PFSK-1 (cell line): ENCODE measurements around the gene CELA2B.

Experiments
- FOXP2 ChIP-seq: optimal IDR thresholded peaks from 2 replicates; pipeline ENCODE3; 2011; ENCODE audit warnings: borderline replicate concordance, control low read depth, inconsistent platforms; ENCODE audit not compliant: insufficient read depth; ENCODE audit errors: extremely low read length, extremely low read depth
- POLR2AphosphoS5 ChIP-seq: IDR thresholded peaks from 2 replicates; pipeline ENCODE4 v1.6.1; 2012; ENCODE audit warnings: low read depth, mild to moderate bottlenecking, control low read depth, low read length, moderate library complexity
- SIN3A ChIP-seq: IDR thresholded peaks from 2 replicates; pipeline ENCODE4 v1.6.1; 2012; ENCODE audit warnings: mild to moderate bottlenecking, low read length, moderate library complexity, borderline replicate concordance; ENCODE audit not compliant: insufficient read depth
- TAF1 ChIP-seq: IDR thresholded peaks from 2 replicates; pipeline ENCODE4 v1.6.1; 2012; ENCODE audit warnings: low read length, control low read depth, borderline replicate concordance; ENCODE audit not compliant: insufficient read depth
- TF ChIP-seq, protein P1 (sequence below), 2 experiments: IDR thresholded peaks; 2 replicates each; pipeline versions ENCODE4 v1.6.1 to v1.8.0; 2011 to 2012; ENCODE audit warnings: low read depth in 2 of 2, low read length in 2 of 2, control low read depth in 1 of 2, inconsistent platforms in 1 of 2, mild to moderate bottlenecking in 1 of 2, moderate library complexity in 1 of 2; ENCODE audit not compliant: insufficient read depth in 1 of 2

The CELA2B gene

DNA sequence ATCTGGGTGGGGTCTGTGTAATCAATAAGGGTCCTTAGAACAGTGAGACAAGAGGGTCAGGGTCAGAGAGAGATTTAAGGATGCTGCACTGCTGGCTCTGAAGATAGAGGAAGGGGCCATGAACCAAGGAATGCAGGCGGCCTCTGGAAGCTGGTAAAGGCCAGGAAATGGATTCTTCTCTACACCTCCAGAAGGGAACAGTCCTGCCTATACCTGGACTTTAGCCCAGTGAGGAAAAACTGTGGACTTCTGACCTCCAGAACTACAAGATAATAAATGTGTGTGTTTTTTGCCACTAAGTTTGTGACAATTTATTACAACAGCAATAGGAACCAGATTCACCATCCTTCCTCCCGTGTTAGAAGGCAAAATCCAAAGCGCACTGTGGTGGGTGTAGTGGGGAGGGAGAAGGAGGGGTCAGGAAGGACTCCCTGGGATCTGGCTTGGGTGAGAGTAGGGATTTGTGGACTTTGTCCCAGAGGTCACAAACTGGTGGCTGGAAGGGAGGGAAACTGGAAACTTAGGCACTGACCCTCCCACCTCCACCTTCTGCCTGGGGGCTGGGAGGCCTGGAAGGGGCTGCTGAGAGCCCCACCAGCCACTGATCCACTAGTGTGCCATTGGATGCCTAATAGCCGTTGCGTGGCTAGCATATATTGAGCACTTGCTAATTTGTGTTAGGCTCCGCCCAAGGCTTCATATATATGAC is 24.7 kb upstream of the CELA2B start:
- TF ChIP-seq TAF1, result no peak
- TF ChIP-seq SIN3A, result no peak
- TF ChIP-seq FOXP2, result no peak

DNA sequence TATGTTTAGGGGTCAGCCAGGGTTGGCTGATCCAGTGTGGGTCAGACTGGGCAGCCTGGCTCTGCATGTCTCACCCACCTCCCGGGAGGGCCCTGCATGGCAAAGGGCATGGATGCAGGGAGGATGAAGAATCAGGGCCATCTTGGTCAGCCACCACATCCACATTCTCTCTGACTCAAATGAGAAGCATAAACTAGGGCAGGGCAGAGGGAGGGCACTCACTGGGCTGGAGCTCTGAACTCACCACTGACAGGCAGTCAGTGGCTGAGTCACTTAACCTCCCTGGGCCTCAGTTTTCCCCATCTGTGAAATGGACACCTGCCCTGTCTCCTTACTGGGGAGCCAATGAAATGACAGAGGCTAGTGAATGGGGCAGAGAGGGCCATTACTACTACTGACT is 23.7 kb upstream of the CELA2B start:
- TF ChIP-seq, protein P1, sequence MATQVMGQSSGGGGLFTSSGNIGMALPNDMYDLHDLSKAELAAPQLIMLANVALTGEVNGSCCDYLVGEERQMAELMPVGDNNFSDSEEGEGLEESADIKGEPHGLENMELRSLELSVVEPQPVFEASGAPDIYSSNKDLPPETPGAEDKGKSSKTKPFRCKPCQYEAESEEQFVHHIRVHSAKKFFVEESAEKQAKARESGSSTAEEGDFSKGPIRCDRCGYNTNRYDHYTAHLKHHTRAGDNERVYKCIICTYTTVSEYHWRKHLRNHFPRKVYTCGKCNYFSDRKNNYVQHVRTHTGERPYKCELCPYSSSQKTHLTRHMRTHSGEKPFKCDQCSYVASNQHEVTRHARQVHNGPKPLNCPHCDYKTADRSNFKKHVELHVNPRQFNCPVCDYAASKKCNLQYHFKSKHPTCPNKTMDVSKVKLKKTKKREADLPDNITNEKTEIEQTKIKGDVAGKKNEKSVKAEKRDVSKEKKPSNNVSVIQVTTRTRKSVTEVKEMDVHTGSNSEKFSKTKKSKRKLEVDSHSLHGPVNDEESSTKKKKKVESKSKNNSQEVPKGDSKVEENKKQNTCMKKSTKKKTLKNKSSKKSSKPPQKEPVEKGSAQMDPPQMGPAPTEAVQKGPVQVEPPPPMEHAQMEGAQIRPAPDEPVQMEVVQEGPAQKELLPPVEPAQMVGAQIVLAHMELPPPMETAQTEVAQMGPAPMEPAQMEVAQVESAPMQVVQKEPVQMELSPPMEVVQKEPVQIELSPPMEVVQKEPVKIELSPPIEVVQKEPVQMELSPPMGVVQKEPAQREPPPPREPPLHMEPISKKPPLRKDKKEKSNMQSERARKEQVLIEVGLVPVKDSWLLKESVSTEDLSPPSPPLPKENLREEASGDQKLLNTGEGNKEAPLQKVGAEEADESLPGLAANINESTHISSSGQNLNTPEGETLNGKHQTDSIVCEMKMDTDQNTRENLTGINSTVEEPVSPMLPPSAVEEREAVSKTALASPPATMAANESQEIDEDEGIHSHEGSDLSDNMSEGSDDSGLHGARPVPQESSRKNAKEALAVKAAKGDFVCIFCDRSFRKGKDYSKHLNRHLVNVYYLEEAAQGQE (IDR thresholded peaks at IDR 0.05; ENCODE audit: insufficient read depth in 1 of 2, low read depth in 2 of 2, low read length in 2 of 2), result no peak
- no peak for TF ChIP-seq FOXP2
- no peak for TF ChIP-seq POLR2AphosphoS5
- no peak for TF ChIP-seq TAF1
- no peak for TF ChIP-seq SIN3A

DNA sequence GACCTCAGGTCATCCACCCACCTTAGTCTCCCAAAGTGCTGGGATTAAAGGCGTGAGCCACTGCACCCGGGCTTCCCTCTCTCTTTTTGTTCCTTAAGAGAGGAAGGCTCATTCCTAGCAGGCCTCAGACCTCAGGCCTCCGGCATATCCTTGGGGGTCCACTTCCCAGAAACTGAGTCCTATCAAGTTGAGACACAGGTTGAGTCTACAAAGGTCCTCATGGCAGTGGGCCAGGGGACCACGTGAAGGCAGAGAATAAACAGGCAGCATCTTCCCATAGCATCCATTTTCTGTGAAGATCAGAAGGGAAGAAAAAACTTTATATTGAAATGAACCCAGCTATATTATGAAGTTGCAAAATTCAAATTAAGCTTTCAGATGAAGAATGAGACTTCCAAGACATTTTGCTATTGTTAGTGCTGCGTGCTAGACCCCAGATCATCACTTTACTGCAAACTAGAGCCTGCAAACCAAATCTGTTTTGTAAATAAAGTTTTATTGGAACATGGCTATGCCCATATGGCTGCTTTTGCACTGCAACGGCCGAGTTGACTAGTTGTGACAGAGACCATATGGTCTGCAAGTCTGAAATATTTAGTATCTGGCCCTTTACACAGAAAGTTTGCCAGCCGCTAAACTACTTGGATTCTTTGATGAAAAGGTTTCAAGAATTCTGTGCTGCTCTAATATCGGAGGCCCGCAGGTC is 22.9 kb upstream of the CELA2B start:
- TF ChIP-seq SIN3A (no peak), TAF1 (no peak), FOXP2 (no peak), POLR2AphosphoS5 (no peak)
- TF ChIP-seq, protein P1 (IDR thresholded peaks at IDR 0.05; ENCODE audit: insufficient read depth in 1 of 2, low read depth in 2 of 2, low read length in 2 of 2), result no peak

DNA sequence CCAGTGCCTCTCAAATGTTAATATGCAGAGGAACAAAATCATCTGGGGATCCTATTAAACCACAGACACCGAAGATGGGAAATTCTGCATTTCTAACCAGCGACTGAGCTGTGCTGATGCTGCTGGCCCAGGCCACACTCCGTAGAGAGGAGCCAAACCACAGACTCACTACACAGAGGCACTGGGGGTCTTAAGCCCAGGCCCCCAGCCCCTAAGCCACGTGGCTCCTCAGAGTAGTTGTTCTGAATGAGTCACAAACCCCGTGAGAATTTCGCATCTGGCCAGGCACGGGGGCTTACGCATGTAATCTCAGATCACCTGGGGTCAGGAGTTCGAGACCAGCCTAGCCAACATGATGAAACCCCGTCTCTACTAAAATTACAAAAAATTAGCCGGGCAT is 22.2 kb upstream of the CELA2B start:
- TF ChIP-seq, protein P1 (IDR thresholded peaks at IDR 0.05; ENCODE audit: insufficient read depth in 1 of 2, low read depth in 2 of 2, low read length in 2 of 2), result no peak
- no peak for TF ChIP-seq TAF1
- TF ChIP-seq FOXP2, result no peak
- no peak for TF ChIP-seq POLR2AphosphoS5
- TF ChIP-seq SIN3A, result no peak

DNA sequence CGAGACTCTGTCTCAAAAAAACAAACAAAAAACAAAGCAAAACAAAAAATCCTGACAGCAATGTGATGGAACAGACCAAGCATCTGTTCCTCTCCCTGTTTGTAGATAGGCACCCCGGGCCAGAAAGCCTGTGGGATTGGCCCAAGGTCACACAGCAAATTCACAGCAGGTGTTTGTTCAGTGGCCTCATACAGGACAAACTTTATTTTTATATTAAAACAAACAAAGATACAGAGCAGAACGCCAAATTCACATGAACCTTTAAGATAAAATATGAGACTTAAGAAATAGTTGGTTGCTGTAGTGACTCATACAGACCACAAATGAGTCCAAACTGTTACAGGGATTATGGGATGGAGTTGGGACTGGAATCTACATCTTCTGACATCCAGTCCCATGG is 21.6 kb upstream of the CELA2B start:
- no peak for TF ChIP-seq TAF1
- no peak for TF ChIP-seq SIN3A
- TF ChIP-seq FOXP2, result no peak
- TF ChIP-seq, protein P1 (IDR thresholded peaks at IDR 0.05; ENCODE audit: insufficient read depth in 1 of 2, low read depth in 2 of 2, low read length in 2 of 2), result no peak
- TF ChIP-seq POLR2AphosphoS5, result no peak
